ENCODE data around the gene SFXN3. TPM values are rescaled to one million over a fixed set of nuclear protein-coding genes. Genes with fewer than 3 reads are reported as not detected.
A peak's percentile ranks its signal among the peaks of the same experiment; 100 is the strongest.

The SFXN3 gene
- total and polyA plus RNA-seq, 8 donors = 20.8 to 79.0 (median 24.1) TPM

DNA sequence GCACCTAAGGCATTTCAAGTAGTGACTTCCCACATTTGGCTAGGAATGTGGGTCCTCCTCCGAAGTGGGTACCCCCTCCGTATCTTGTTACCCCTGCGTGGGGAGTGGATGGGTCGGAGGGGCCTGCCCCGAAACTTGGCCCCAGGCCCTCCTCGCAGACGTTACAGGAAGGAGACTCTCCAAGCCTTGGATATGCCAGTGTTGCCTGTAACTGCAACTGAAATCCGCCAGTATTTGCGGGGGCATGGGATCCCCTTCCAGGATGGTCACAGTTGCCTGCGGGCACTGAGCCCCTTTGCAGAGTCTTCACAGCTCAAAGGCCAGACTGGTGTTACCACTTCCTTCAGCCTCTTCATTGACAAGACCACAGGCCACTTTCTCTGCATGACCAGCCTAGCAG lies 42.9 kb upstream of the SFXN3 start:
- Histone ChIP-seq H3K27ac (no peak overlapping the region), H3K4me1 (peaks cover 14 to 33% of the 10 kb centered on the region in 2 donors), H3K9me3 (no peaks in the 10 kb centered on the region), H3K27me3 (no peaks in the 10 kb centered on the region), H3K36me3 (peaks cover 0 to 49% of the 10 kb centered on the region in 2 donors), H3K4me3 (peak overlapping the region; percentile 73 to 92)
- TF ChIP-seq, protein P1, sequence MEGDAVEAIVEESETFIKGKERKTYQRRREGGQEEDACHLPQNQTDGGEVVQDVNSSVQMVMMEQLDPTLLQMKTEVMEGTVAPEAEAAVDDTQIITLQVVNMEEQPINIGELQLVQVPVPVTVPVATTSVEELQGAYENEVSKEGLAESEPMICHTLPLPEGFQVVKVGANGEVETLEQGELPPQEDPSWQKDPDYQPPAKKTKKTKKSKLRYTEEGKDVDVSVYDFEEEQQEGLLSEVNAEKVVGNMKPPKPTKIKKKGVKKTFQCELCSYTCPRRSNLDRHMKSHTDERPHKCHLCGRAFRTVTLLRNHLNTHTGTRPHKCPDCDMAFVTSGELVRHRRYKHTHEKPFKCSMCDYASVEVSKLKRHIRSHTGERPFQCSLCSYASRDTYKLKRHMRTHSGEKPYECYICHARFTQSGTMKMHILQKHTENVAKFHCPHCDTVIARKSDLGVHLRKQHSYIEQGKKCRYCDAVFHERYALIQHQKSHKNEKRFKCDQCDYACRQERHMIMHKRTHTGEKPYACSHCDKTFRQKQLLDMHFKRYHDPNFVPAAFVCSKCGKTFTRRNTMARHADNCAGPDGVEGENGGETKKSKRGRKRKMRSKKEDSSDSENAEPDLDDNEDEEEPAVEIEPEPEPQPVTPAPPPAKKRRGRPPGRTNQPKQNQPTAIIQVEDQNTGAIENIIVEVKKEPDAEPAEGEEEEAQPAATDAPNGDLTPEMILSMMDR (IDR thresholded peaks at IDR 0.05) = no peak
- DNase-seq (no peak), ATAC-seq (no peak)
- intact Hi-C loops (cut with DNase I) = no loop called here

DNA sequence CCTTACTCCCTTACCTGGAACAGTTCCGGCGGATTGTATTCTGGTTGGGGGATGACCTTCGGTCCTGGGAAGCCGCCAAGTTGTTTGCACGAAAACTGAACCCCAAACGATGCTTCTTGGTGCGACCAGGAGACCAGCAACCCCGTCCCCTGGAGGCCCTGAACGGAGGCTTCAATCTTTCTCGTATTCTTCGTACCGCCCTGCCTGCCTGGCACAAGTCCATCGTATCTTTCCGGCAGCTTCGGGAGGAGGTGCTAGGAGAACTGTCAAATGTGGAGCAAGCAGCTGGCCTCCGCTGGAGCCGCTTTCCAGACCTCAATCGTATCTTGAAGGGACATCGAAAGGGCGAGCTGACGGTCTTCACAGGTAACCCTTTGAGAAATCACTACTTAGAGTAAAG lies 41.9 kb upstream of the SFXN3 start:
- TF ChIP-seq, protein P1 (IDR thresholded peaks at IDR 0.05) = no peak
- H3K4me1 ChIP-seq = peaks cover 14 to 33% of the 10 kb centered on the region in 2 donors
- no peak overlapping the region for H3K4me3 ChIP-seq
- no peak for DNase-seq
- ATAC-seq = no peak
- H3K27ac ChIP-seq = no peak overlapping the region
- peaks cover 0 to 49% of the 10 kb centered on the region in 2 donors for H3K36me3 ChIP-seq
- H3K27me3 ChIP-seq = no peaks in the 10 kb centered on the region
- no peaks in the 10 kb centered on the region for H3K9me3 ChIP-seq
- intact Hi-C loops (cut with DNase I) = no loop called here

DNA sequence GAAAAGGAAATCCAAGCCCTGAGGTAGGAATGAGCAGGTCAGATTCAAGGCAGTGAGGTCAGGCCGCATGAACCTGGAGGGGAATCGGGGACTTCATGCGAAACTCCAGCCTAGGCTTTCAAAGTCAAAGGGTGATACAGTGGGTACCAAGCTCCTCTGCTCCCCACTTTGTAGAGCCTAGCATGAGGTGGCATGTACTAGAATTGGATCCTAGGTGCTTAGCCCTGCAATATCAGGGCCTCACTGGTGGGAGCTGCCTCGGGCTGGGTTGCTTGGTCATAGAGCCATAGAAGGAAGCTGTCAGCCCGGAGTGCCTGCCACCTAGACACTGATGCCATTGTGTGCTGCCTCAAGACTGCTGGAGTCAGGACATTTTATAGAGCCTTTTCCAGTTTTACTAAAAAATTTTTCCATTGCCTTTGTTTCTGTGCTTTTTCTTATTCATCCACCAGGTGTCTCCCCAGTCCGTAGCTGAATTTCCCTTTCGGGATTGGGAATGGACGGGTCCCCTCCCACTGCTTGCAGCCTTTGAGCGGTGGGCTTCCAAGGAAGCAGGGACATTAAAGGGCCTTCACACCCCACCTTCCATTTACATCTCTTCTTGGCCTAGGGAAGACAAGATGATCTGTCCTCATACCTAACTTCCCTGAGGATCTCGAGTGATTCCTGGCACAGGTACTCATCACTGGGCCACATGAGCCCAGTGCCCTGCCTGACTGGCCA lies 36.9 kb upstream of the SFXN3 start:
- peak in 2 of 4 donors; percentile 37 to 57 for DNase-seq
- TF ChIP-seq, protein P1 (IDR thresholded peaks at IDR 0.05) = peak; percentile 47 to 64
- no peak overlapping the region for H3K4me3 ChIP-seq
- H3K27ac ChIP-seq = no peak overlapping the region
- peaks cover 0 to 50% of the 10 kb centered on the region in 2 donors for H3K36me3 ChIP-seq
- no peaks in the 10 kb centered on the region for H3K9me3 ChIP-seq
- ATAC-seq = no peak
- intact Hi-C loops (cut with DNase I) = no loop called here
- peaks cover 6 to 30% of the 10 kb centered on the region in 2 donors for H3K4me1 ChIP-seq
- H3K27me3 ChIP-seq = no peaks in the 10 kb centered on the region

DNA sequence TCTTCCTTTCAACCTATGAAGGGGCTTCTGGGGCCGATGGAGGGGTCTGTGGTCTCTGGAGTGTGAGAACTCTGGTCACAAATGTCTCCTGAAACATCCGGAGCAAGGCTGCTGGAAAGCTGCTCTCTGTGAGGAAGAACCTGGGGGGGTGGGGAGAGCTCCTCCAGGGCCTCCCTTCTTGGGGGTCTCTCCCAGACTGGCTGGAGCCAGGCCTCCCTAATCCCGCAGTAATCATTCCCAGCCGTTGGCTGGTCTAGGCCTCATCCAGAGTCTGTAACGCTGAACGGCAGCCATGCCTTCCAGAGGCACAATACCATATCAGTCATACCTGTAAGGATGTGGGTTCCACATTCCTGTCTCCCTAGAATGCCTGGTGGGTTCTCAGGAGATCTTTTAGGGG lies 35.9 kb upstream of the SFXN3 start:
- TF ChIP-seq, protein P1 (IDR thresholded peaks at IDR 0.05) = no peak
- no peak for DNase-seq
- Histone ChIP-seq H3K27me3 (no peaks in the 10 kb centered on the region), H3K9me3 (no peaks in the 10 kb centered on the region), H3K27ac (no peak overlapping the region), H3K4me3 (no peak overlapping the region), H3K4me1 (peaks cover 6 to 25% of the 10 kb centered on the region in 2 donors), H3K36me3 (peaks cover 0 to 40% of the 10 kb centered on the region in 2 donors)
- intact Hi-C loops (cut with DNase I) = no loop called here
- ATAC-seq = no peak

DNA sequence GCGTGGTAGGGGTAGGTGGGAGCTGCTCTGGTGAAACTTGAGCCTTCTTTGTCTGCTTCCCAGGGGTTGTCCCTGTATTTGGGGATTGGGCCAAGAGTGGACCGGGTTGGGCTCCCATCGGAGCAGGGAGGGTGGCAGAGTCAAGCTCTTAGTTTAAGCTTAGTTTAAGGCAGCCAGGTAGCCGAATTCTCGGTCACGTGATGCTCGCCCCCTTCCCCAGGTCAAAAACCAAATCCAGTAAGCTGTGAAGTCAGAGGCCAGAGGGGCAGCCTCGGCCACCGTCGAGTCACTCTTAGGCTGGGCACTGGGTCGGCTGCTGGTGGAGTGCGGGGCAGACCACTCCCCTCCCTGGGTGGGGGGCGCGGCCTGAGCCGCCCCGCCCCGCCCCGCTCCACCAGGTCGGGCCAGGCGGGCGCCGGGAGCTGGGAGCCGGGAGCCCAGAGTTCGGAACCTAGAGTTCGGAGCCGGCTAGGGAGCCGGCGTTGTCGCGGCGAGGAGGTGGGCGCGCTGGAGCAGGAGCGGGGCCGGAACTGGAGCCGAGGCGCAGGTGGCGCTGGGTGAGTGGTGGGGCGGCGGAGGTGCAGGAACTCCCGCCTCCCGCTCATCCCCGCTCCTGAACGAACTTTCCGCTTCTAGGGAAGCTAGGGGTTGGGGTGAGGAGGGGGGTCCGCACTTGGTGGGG lies 34.2 kb upstream of the SFXN3 start:
- peak overlapping the region; percentile 60 to 90 for H3K4me3 ChIP-seq
- TF ChIP-seq, protein P1 (IDR thresholded peaks at IDR 0.05) = no peak
- peak in 1 of 4 donors; percentile 87 for DNase-seq
- no peaks in the 10 kb centered on the region for H3K27me3 ChIP-seq
- peak; percentile 32 for ATAC-seq
- H3K4me1 ChIP-seq = peaks cover 20 to 42% of the 10 kb centered on the region in 2 donors
- intact Hi-C loops (cut with DNase I) = no loop called here
- H3K9me3 ChIP-seq = no peaks in the 10 kb centered on the region
- H3K27ac ChIP-seq = peak overlapping the region; percentile 94 to 100
- H3K36me3 ChIP-seq = peaks cover 0 to 24% of the 10 kb centered on the region in 2 donors

Measured in left lung (tissue), 10 donors.